GM20431 (cell line): ENCODE data around the gene LRRTM2.
"Not testable (repeated sequence)": the region's sequence is repeated elsewhere in the genome, so short reads cannot be mapped to it uniquely, and the experiment has no call there.

ENCODE experiments used
- in situ Hi-C: fragments of 300-500 bp; cut with MseI, MboI; formaldehyde crosslinking; loops from one replicate; pipeline ENCODE4 v1.15.0; 2020; ENCODE audit warnings: low sequenced_read_pairs; ENCODE audit not compliant: unreplicated experiment

Gene LRRTM2

GRCh38 chr5:138874771-138875551, at the start of gene LRRTM2:
Gene LRRTM2 (minus strand): TSS chr5:138875335. CDS start chr5:138874911, 424 bp downstream.
- in situ Hi-C loops: no loop called here

DNA sequence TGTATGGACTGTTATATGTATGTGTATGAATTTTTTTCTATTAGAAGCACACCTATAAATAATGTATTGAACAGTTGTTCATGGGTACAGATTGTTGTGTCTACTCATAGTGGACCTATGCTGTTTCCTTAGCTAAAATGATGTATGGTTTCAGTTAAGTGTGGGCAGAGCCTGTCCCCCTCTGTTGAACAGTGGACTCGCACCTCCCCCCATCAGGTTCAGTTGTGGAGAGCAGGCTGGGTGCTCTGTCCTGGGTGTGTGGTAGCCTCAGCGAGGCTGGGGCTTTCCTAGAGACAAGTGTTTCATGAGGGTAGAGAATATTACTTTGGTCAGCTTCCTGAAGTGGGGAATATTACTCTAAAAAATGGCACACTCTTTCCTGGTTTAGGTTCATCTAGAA, 47.4 kb upstream of the LRRTM2 start:
- in situ Hi-C loops: no loop called here

DNA sequence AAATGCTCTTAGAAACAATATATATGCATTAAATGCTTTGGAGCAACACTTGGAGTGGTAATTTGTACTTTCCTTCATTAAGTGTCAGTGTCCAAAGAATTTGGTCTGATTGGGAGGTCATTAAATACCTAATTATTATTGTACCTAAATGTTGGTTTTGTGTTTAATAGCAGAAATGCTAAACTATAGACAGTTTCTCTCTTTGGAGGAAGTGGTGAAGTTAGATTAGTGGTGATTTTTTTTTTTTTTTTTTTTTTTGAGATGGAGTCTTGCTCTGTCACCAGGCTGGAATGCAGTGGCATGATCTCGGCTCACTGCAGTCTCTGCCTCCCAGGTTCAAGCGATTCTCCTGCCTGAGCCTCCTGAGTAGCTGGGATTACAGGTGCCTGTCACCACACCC, 46.2 kb upstream of the LRRTM2 start:
- in situ Hi-C loops: not testable (repeated sequence)

DNA sequence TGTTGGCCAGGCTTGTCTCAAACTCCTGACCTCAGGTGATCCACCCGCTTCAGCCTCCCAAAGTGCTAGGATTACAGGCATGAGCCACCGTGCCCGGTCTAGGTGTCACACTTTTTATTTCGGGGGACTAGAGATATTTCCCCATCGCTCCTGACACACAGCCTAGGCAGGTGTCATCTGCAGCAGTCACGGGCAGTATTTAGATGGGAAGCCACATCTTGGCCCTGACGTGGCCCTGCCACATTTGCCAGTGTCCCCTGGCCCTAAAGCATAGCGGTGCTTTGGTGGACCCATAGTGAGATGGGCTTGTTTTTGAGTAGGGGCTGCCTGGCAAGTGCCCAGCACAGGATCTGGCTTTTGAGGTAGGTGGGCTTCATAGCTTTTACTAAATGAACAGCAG, 45.0 kb upstream of the LRRTM2 start:
- in situ Hi-C loops: no loop called here

GRCh38 chr5:138918686-138919085, 43.6 kb upstream of the LRRTM2 start:
- in situ Hi-C loops: no loop called here

DNA sequence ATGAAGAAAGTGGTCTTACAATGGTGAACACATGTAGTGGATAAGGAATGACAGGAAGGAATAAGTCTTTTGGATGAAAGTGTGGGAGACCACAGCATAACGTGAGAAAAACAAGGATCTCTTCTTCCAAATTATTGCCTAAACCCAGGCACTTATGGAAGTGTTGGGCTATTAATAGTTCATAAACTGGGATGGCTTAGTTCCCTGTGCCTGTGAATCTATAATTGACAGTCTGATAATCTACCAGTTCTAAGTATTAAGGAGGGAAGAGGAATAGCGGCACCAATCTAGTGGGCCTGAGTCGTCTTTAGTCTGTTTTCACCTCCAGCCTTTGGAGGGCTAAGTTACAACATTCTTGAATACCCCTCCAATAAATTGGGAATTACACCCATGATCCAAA, 39.2 kb upstream of the LRRTM2 start:
- in situ Hi-C loops: no loop called here

DNA sequence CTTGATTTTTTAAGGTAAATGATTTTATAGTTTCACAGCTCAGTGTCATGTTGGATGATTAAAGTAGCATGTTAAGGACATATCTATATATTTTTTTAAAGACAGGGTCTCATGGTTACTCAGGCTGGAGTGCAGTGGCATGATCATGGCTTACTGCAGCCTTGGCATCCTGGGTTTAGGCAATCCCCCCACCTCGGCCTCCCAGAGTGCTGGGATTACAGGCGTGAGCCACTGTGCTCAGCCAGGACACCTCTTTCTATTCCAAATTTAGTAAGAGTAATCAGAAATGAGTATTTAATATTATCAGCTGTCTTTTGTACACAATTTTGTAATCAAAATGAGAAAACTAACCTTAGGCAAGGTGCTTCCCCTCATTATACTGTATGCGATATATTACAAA, 38.6 kb upstream of the LRRTM2 start:
- in situ Hi-C loops: no loop called here

GRCh38 chr5:138912093-138912492, 37.0 kb upstream of the LRRTM2 start:
- in situ Hi-C loops: no loop called here

- in situ Hi-C loops: no loop called here
These were observed 36.3 kb upstream of the LRRTM2 start for GRCh38 chr5:138911441-138911840.

GRCh38 chr5:138910546-138911185, 35.5 kb upstream of the LRRTM2 start:
- in situ Hi-C loops: no loop called here

- in situ Hi-C loops: no loop called here
These were observed 34.6 kb upstream of the LRRTM2 start for GRCh38 chr5:138909734-138910133.

GRCh38 chr5:138905541-138905940, 30.4 kb upstream of the LRRTM2 start:
- in situ Hi-C loops: no loop called here

GRCh38 chr5:138903130-138903775, 28.1 kb upstream of the LRRTM2 start:
- in situ Hi-C loops: no loop called here

- in situ Hi-C loops: no loop called here
These were observed 26.6 kb upstream of the LRRTM2 start for GRCh38 chr5:138901716-138902115.

DNA sequence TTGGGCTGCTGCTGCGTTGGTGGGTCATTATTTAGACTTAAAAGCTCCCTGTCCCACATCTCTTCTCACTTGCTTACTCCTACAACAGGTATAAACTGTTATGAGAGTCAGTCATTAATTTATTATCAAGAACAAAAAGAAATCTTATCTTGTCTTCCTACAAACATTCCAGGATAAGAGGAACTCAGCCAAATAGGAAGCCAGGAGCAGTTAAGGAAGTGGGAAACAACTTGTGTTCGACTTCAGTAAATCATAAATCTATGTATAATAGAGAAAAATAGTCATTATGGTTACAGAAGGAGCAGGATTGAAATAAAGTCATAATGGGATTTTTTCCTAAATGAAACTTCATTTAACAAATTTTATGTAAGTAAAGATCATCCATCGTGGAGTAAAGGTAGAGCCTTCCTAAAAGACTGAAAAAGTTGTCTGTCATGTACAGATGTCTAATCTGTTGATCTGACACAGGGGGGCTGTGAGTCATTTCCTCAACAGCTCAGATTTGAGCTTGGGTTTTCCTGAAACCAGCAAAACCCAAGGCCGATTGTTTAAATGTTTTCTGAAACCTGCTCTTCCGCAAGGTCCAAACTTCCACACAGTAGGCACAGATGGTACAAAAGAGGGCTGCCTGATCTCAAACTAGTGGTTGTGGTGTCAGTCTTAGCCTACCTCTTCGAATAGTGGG, 25.3 kb upstream of the LRRTM2 start:
- in situ Hi-C loops: no loop called here

DNA sequence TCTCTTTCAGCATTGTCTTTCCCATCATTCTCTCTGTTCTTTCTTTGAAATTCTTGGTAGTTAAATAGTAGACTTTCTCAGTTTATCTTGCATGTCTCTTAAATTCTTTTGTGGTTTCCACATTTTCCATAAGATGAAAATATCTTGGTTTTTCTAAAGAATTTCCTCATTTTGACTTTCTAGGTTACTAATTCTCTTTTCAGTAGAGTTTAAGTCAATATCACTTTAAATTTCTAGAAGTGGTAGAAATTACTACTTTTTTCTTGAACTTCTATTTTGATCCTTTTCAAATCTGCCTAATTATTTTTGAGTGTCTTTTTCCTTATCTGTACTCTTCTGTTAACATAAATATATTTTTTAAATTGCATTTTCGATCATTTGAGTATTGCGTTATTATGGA, 23.6 kb upstream of the LRRTM2 start:
- in situ Hi-C loops: no loop called here

DNA sequence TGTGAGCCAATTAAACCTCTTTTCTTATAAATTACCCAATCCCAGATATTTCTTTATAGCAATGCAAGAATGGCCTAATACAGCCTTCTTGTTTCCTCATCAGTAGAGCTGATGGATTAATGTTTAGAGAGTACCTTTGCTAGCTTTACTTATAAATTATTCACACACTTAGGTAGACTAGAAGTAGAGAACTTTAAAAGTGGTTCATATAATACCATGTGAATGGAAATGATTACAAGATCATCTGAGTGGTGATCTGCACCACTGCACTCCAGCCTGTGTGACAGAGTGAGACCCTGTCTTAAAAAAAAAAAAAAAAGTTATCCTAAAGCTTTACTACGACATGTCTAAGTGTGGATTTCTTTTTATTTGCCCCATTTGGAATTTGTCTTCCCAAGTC, 23.2 kb upstream of the LRRTM2 start:
- in situ Hi-C loops: no loop called here

DNA sequence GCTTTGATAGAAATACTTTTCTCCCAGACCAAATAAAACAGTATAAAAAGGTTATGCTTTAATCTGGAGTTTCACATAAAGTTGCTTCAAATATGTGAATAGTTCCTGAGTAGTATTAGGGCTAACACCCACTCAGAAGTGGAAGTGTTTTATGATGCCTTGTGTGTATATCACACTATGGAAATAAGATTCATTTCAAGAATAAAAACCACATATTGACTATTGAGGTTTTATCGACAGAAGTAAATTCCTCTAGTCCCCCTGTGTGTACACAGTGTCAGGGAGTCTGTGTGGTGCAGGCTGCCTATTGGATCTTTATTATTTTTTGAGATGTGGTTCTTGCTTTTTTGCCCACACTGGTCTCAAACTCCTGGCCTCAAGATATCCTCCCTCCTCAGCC, 20.8 kb upstream of the LRRTM2 start:
- in situ Hi-C loops: no loop called here

DNA sequence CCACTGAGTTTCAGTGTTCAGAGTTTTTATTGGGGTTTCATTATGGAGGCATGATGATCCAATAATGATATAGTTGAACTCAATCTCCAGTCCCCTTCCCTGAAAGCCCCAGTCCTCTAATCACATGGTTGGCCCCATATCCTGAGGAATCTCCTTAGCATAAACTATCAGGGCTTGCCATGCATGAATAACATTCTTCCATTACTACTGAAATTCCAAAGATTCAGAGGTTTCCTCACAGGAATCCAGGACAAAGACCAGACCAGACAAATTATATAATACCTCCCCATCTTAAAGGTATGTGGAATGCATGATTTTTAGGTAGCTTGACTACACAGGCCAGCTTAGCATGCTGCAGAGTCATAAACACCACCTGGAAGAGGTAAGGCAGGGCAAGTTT, 15.5 kb upstream of the LRRTM2 start:
- in situ Hi-C loops: no loop called here

- in situ Hi-C loops: no loop called here
These were observed 14.9 kb upstream of the LRRTM2 start for GRCh38 chr5:138889994-138890393.

DNA sequence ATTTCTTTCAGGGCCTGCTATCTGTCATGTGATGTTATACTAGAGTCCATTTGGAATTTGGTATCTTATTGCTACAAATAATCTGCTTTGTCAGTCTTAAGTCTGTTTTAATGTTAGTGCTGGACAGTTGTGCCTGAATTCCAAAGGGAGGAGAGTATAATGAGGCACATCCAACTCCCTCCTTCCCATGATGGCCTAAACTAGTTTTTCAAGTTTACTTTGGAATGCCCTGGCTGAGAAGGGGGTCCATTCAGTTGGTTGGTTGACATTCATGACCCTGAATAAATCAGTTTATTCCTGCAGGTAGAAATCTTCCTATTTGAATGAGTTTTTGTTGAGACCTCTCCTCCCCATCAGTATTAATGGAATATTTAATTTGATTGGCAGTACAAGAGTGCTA, 9.4 kb upstream of the LRRTM2 start:
- in situ Hi-C loops: no loop called here
